SW 1271 (cell line): ENCODE results near the gene OR14I1.

Experiments
- DNase-seq, 2 experiments: peaks; one replicate each; lab custom pipeline; 2025; lab: John Stamatoyannopoulos, UW

OR14I1 gene

DNA sequence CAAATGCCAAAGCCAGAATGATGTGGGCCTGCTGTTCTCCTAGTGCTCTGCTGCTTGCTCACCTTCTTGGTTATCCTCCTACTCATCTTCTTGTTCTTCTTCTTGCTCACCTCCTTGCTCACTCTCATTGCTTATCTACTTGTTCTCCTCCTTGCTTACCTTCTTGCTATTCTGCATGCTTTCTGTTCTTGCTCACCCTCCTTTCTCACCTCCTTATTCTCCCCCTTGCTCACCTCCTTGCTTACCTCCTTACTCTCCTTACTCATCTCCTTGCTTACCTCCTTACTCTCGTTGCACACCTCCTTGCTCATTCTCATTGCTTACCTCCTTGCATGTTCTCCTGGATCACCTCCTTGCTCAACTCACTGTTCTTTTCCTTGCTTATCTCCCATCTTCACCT, at the start of gene OR14I1:
OR14I1 (minus strand) TSS at position 53 of the 400 bp plus-strand sequence.
- DNase-seq = no peak

DNA sequence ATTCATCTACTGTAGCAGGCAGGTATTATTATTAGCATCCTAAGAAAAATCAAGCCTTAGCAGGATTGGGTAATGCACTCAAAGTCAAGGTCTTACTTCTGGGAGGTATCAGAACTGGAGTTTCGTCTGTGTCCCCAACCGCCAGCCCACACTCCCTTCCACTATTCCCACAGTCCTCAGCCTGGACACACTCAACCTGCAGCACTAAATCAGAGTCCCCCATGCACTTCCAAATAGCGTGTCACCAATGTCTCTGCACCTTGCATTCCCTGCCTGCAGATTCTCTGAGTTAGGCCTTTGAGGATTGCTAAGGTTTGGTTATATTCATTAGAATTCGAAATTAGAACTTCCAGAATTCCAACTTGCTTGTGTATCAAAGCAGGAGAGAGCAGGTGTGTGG, 49.1 kb upstream of the OR14I1 start:
- DNase-seq = no peak

DNA sequence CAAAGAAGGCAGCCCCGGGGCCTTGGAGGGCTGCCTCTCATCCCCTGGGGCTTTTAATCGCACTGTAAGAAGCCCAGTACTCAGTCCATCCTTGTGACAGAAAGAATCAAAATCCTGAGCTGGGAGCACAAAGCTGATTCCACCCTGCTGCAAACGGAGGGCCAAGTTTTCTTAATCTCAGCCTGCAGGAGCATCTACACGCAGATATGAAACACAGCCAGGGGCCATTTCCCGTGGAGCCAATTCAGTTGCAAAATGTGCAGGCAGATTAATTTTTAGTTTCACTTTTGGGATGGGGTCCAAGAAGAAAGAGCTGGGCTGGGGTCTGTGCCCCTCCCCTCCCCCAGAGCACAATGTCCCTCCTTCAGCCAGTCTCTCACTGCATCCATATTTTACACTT, 48.6 kb upstream of the OR14I1 start:
- DNase-seq = no peak

DNA sequence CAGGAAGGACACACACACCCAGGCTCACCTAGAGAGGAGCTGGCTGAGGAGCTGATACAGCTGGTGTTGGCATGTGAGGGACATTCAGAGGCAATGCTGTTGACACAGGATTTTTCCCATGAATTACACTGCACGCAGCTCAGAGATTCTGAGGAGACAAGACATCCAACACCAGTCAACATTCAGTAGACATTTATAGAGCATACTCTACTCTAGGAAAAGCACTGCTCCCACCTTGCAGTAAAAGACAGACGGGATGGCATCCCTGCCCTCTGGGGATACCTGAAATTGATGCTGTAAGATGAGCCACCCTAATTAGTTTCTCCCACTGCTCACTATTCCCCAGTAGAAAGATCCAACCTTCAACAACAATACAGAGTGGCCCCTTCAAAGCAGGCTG, 47.9 kb upstream of the OR14I1 start:
- DNase-seq = no peak

DNA sequence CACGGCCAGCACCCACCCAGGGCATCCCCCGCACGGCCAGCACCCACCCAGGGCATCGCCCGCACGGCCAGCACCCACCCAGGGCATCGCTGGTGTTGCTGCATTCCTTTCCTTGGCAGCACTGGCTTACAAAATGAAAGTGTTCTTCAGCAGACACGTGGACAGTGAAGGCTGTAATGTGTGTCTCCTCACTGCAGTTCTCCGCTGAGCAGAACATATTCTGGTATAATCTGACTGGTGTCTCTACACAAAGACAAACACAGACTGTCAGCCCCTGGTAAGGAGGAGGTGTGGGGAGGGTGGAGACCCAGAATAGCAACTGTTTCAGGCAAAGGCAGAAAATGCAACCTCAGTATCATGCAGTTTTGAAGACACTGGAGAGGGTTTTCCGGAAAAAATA, 45.6 kb upstream of the OR14I1 start:
- no peak for DNase-seq

DNA sequence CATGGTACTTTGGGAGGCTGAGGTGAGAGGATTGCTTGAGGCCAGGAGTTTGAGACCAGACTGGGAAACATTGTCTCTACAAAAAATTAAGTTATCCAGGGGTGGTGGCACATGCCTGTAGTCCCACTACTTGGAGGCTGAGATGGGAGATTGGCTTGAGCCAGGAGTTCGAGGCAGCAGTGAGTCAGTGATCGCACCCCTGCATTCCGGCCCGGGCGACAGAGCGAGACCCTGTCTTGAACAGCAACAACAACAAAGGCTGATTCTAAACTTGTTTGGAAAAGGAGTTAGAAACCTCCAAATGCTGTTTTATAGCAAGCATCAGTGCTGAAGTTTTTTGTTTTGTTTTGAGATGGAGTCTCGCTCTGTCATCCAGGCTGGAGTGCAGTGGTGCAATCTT, 38.3 kb upstream of the OR14I1 start:
- no peak for DNase-seq

DNA sequence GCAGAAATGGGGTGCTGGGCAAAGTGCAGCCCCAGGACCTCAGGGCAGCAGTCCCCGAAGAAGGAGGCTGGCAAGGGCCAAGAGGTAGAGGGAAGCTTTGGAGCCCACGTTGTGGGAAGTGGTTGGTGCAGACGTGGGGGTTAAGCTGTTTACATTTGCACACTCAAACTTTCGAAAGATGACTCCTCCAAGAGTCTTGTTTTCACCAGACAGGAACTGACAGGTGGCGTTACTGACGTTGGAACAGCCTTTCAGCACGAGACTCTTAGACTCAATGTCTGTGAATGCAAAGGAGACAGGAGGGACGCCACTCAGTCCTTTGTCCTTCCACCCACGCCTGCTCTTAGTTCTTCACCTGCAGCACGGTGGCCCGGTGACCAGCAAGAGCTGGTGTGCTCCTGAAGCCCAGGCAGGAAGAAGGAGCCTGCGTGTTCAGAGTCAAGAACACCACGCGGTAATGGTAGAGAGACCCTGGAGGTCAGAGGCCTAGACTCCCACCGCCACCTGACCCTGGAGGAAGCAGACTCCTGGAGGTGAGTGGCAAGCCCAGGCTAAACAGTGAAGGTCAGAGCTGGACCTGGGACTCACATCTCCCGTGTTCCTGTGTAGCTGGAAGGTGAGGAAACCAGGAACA, 37.1 kb upstream of the OR14I1 start:
- no peak for DNase-seq

DNA sequence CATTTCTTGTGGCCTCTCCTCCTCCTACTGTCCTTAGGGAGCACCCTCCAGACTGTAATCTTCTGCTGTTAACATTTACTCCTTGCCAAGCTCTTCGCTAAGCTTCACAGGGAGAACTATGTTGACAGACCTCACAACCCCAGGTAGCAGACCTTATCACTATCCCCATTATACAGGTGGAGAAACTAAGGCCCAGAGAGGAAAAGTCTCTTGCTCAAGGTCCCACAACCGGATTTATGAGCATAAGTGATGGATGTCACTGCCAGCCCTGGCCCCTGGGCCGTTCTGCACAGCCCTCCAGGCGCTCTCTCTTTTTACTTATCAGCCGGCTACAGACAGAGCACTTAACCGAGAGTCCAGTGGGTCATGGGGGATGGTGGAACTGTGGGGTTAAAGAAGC, 34.9 kb upstream of the OR14I1 start:
- DNase-seq = no peak

DNA sequence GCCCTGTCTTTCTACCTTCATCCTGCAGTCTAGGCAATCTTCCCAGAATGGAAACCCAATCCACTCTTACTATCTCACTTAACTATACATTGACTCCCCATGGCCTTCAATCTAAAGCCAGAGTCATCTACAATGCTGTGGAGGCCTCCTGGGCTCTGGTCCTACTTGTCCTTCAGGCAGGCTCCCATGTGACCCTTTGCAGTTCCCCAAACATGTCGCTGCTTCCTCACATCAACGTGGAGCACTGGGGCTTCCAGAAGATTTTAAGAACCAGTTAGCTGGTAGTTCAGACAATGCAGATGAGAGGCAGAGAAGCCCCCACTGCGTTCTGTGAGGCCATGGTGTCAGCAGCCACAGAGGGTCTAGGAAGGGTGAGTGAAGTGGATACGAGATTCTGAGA, 34.4 kb upstream of the OR14I1 start:
- DNase-seq = no peak

DNA sequence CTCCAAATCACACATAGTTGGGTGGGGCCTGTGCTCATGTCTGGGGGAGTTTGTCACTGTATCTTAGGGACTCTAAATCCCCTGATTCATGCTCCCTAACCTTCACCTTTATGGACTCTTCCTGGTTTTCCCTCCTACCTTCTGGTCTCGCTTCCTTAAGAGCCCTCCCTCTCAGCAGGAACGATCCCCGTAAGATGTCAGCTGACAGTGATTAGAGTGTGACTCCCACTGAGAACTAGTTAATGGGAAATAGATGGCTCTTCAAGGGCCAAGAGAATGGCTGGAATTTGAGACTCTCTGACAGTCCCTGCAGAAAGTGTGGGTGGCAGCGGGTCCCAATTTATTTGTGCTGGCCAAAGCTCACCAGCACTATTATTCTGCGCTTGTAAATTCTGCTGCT, 31.0 kb upstream of the OR14I1 start:
- no peak for DNase-seq

DNA sequence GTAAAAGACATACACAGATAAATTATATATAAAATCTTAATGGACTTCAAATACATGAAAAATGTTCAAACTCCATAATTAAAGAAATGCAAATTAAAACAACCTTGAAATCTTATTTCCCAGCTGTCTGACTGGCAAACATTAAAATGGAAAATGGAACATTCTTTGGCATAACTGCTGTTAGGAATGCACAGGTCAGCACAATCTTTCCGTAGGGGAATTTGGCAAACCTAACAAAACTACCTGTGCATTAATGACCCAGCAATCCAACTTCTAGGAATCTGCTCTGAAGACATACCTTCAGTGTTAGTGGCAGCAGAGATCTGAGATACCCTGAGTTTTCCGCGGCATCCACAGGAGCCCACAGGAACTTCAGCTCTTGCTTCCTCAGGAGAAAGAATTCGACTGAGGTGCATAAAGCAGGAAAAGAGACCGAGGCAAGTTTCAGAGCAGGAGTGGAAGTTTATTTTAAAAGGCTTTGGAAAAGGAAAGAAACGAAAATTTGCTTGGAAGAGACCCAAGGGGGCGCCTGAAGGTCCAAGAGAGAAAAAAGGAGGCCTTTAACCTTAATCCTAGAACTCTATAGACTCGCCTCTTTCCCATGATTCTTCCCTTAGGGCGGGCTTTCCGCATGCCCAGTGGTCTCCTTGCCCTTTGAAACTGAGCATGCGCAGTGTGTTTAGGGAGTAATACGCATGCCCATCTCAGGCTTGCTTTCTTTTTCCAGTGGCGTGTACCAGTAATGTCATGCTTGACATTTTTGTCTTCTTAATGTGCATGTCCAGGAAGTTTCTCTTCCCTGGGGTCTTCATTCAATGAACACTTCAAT, 28.2 kb upstream of the OR14I1 start:
- DNase-seq = no peak

DNA sequence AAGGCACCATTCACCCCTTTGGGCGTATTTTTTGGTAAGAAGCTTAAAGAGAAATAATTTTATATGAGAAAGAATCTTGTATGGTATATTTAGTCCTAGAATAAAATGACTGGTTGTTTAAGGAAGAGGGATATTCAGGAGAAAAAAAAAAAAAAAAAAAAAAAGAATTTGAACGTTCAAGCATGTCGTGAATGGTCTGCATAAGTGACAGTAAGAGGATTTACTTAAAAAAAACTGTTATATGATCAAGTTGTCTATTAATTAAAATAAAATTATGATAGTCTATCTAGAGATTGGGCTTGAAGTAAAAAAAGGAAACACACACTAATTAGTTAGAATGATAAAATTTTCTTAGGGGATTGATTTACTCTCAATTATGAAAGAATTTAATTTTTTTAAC, 11.7 kb upstream of the OR14I1 start:
- no peak for DNase-seq

DNA sequence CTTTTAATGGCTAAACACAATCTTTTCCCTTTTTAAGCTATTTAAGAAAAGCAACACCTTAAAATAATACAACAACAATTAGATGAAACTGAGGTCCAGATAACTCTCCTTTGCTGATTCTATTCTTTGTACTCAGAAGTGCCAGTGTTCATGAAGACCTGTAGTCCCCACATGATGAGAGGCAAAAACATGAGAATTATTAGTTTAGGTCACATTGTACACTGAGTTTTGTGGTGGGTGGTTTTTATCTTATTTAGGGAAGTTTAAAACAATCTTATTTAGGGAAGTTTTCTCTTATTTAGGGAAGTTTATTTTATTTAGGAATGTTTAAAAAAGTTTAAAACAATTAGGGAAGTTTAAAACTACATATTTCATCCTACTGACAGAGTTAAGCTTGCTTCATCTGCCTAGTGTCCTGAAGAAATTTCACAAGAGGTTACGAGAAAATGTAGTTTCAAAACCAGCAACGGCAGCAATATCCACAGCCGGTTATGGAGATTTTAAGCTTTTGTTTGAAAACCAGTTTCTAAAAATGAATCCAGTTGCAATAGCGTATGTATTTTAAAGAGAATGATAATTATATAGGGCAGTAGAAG, 7.8 kb upstream of the OR14I1 start:
- no peak for DNase-seq

DNA sequence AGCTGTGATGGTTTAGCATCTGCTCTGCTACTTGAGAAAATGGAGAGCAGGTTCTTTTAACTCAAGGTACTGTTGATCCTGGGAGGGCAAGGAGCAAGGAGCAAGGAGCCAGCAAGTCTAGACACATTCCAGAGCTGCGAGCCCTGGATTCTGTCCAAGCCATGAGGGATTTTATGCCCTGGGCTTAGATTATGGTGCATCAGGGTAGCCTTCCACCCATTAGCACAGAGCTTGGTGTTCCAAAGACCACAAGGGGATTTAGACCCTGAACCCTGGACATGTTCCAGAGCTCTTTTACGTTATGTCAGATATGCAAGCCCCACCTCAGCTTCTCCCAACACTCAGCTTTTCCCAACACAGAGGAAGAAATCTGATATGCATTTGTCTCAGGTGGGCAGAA, 2.0 kb upstream of the OR14I1 start:
- DNase-seq = no peak

DNA sequence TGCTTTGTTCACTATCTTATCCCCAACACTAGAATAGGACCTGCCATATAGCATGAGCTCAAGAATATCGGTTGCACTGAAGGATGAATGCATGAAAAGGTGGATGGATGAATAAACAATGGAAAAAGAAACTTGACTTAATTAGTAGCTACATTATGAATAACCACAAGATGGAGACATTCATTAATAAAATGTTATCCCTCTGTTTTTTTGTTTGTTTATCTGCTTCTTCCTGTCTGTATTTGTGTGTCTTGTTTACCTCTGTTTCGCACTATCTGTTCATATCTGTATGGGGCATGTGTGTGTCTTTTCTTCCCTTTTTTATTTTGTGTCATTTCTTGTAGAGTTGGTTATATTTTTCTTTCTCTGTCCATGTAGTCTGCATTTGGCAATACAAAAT, 1.1 kb upstream of the OR14I1 start:
- peak in 1 of 2 experiments; percentile 41 for DNase-seq

DNA sequence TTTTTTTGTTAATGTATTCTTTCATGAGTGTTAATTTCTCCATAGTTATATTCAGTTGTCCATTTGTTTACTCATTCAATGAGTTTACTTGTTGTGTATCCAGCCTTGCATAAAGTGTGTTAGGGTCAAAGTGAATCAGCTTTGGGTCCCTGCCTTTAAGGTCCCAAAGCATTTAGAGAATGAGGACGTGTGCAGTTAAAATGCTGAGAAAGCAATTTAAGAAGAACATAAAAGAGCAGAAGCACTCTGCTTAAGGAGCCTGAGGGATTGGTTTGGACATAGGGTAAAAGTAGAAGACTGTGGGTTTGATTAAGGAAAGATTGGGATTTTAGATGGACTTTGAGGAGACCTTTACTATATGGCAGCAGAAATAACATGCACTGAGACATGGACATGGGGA, 3.5 kb downstream of the OR14I1 start:
- no peak for DNase-seq

DNA sequence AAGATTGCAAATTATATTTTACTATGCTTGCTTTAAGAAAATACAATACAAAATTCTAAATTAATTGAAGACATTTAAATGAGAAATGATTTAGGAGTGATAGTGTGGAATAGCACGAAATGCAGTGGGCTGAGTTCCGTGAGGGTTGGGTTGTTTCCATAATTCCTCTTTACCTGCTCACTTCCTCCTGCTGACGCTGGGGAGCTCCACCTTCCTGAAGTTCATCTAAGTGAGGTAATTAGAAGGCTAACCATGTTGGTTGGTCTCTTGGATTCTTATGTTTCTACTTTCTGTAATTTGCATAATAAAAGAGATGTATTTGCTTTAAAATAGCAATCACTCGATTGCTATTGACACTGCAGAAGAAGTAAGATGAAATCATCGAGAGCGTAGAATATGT, 4.7 kb downstream of the OR14I1 start:
- no peak for DNase-seq

DNA sequence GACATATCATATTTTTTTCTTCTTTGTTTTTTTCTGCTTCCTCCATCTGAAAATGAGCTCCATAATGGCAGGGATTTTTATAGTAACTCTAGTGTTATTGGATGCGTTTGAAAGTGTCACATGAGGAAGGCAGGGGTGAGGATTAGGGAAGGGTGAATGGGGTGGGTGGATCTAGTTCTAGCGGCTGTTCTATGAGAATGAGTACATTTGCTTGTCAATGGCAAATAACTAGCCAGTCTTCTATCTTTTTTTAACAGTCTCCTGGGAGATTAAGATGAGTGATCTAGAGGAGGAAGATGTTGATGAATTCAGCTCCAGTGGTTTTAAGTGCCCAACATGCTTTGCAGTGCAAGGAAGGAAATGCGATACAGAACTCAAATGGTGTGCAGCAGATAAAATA, 5.8 kb downstream of the OR14I1 start:
- DNase-seq = no peak

DNA sequence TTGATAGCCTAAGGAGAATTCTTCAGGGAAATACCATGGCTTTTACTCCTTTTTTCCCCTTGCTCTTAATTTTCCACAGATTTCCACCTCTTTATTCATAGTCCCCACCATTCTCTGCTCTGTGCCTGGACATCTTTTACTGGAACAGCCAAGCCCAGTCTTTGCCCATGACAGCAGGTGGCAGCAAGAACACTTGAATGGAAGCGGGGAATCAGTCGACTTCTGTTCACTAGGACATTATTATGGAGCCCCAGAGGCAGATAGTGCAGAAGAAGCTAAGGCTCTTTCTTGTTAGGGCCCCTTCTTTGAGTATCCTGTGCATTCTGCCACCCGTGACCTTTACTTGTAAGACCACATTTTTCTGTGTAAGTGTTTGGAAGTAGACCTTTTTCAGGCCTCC, 6.3 kb downstream of the OR14I1 start:
- peak; percentile 11 to 56 for DNase-seq

DNA sequence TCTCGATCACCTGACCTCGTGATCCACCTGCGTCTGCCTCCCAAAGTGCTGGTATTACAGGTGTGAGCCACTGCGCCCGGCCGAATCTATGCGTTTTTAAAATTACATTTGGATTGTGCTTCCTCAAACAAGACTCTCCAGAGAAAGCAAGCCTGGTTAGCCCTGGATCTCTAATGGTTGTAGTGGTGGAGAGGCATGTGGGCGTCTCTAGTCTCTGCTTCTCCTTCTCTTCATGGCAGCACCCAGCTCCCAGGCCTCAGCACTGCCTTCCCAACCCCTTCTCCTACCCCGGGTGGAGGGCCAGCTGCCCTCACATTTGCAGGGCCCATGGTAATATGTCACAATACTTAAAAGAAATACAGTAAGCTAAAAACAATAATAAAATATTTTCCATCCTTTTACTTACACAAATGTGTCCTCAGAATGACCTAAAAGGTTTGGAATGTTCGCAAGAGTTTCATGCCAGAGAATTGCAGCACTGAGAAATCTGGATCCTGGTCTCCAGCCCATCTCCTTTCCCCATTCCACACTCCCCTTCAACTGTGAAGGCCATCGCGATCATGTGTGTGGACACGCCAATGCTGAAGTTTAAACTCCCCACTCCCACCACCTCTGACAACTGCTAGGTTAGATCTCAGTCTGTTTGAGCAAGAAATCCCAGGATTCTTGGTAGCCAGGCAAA, 7.0 kb downstream of the OR14I1 start:
- no peak for DNase-seq

DNA sequence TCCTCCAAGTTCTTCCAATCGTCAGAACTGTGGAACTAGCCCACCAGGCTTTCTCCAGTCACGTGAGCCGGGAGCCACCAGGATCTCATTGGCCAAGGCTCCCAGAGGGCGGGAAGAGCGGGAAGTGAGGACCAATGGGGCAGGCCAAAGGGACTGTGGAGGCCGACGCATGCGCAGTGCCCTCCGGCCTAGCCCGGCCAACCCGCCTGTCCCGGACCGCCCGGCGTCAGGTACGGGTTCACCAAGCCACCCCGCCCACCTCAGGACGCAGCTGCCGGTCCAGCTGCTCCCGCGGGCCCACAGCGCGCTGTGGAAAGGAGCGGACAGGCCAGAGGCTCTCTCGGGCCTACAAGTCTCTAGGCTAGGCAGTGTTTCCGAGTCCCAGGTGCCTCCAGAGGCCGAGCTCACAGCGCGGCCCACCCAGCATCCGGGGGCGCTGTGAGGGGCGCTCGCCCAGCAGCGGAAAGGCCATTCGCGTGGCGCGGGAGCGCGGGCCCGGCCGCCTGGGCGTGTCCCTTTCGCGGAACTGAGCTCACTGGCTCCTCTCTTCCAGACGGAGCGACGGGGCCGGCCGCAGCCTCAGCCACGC, 10.9 kb downstream of the OR14I1 start:
- DNase-seq = no peak

DNA sequence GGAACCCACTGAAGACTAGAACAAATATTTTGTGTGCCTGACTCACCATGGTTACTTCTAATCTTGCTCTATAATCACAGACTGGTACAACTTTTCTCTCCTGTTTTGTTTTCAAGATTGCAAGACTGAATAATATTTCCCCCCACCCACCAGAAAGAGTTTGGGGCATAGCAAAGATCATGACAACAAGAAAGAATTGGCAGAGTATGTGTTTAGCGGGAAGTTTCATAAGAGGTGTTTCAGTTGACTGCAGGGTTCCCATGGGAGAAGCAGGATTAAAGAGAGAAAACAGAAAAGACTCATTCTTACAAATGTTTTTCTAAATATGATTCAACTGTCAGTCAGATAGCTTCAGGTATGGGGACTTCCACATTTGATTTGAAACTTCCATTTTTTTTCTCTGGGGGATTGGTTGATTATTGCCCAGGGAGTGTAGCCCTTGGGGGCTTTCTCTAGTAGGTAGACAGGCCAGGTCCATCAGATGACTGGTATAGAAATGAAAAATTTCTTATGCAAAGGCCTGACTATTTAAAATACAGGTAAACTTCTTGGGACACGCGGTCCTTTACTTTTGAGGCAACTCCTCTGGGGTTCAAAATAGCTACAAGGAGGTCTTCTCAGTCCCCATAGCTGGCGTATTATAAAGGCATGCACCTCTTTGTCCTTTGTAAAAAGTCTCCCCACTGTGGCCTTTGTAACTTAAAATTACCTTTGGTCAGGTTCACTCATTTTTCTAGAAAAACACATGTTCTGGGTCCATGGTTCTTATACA, 13.9 kb downstream of the OR14I1 start:
- no peak for DNase-seq
